MM.1S (cell line): ENCODE results near the gene ZNF786.

ENCODE experiments used
- CTCF ChIP-seq: fragments of 300-600 bp; sonication (generic); IDR thresholded peaks from 2 replicates; pipeline ENCODE4 v1.5.1; 2016; ENCODE audit warnings: antibody characterized with exemption, low read length, mixed read lengths
- EZH2 ChIP-seq: fragments of 300-600 bp; sonication (generic); optimal IDR thresholded peaks from 2 replicates; pipeline ENCODE3; 2017; ENCODE audit warnings: low read depth, mild to moderate bottlenecking, antibody characterized with exemption, low read length, mixed read lengths

DNA sequence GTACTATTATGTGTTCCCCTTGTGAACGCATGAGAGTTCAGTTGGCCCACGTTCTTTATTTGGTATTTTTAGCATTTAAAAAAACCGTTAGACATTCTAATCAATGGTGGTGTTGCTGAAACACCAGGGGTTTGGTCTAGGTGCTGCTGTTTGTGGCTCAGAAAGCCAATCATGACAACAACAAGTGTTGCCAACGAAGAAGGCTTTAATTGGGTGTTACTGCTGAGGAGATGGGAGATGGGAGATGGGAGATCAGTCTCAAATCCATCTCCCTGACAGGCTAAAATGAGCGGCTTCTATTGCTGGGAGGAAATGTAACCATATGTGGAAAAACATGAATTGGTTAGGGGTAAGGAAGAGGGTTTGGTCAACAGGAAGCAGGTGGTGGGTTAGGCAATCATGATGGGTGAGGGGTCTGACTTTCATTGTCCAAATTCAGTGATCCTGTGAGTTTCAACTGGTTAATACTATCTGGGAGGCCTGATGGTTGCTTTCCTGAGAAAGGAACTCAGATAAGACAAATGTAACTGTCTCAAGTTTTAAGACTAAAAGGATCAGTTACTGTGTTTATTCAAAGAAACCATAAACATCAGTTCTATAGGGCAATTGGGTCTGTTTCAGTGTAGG is 40.2 kb upstream of the ZNF786 start:
- no peak for TF ChIP-seq CTCF
- TF ChIP-seq EZH2, result no peak
